Breast epithelium (tissue), 3 donors: ENCODE data around the gene USP34.

Experiments used
- POLR2AphosphoS5 ChIP-seq, 3 donors: sonication (generic); formaldehyde crosslinking; IDR thresholded peaks; one replicate each; pipeline ENCODE4 v1.6.1; 2017; ENCODE audit warnings: antibody characterized with exemption in 3 of 3
- TF ChIP-seq, protein P1 (sequence below), 3 donors: fragments of 450-650 bp; IDR thresholded peaks; one replicate each; pipeline ENCODE4 v1.5.1; 2016 to 2017; ENCODE audit warnings: antibody characterized with exemption in 3 of 3, mild to moderate bottlenecking in 3 of 3, moderate library complexity in 3 of 3

GRCh38 chr2:61233581-61233980 is 237.3 kb downstream of the USP34 start:
- TF ChIP-seq POLR2AphosphoS5 (IDR thresholded peaks at IDR 0.05), result no peak
- TF ChIP-seq, protein P1, sequence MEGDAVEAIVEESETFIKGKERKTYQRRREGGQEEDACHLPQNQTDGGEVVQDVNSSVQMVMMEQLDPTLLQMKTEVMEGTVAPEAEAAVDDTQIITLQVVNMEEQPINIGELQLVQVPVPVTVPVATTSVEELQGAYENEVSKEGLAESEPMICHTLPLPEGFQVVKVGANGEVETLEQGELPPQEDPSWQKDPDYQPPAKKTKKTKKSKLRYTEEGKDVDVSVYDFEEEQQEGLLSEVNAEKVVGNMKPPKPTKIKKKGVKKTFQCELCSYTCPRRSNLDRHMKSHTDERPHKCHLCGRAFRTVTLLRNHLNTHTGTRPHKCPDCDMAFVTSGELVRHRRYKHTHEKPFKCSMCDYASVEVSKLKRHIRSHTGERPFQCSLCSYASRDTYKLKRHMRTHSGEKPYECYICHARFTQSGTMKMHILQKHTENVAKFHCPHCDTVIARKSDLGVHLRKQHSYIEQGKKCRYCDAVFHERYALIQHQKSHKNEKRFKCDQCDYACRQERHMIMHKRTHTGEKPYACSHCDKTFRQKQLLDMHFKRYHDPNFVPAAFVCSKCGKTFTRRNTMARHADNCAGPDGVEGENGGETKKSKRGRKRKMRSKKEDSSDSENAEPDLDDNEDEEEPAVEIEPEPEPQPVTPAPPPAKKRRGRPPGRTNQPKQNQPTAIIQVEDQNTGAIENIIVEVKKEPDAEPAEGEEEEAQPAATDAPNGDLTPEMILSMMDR (IDR thresholded peaks at IDR 0.05), result no peak
